ENCODE data around the gene GEMIN7.
"Not testable (repeated sequence)": the region's sequence is repeated elsewhere in the genome, so short reads cannot be mapped to it uniquely, and the experiment has no call there.

GEMIN7 gene

GRCh38 chr19:45091031-45091923 is 12.2 kb downstream of the GEMIN7 start:
- DNase-seq: peak; percentile 94

GRCh38 chr19:45092747-45093678 is 14.0 kb downstream of the GEMIN7 start, which contains the start of gene PPP1R37:
PPP1R37 (plus strand) TSS chr19:45093179; CDS start chr19:45093326, 147 bp downstream.
- DNase-seq: peak; percentile 92

GRCh38 chr19:45094137-45094536 is 15.1 kb downstream of the GEMIN7 start:
- no peak for DNase-seq

GRCh38 chr19:45094707-45095106 is 15.6 kb downstream of the GEMIN7 start:
- DNase-seq: no peak

- no peak for DNase-seq
Observed at GRCh38 chr19:45095496-45096413, 16.7 kb downstream of the GEMIN7 start.

- no peak for DNase-seq
Observed at GRCh38 chr19:45096700-45097099, 17.6 kb downstream of the GEMIN7 start.

GRCh38 chr19:45097450-45097775 is 18.4 kb downstream of the GEMIN7 start:
- no peak for DNase-seq

GRCh38 chr19:45097776-45098520 is 18.9 kb downstream of the GEMIN7 start:
- DNase-seq: no peak

- no peak for DNase-seq
Observed at GRCh38 chr19:45098521-45099466, 19.7 kb downstream of the GEMIN7 start.

- no peak for DNase-seq
Observed at GRCh38 chr19:45099467-45100191, 20.6 kb downstream of the GEMIN7 start.

- no peak for DNase-seq
Observed at GRCh38 chr19:45100201-45100600, 21.1 kb downstream of the GEMIN7 start.

GRCh38 chr19:45100846-45101252 is 21.8 kb downstream of the GEMIN7 start:
- no peak for DNase-seq

- DNase-seq: no peak
Observed at GRCh38 chr19:45101806-45102205, 22.7 kb downstream of the GEMIN7 start.

- no peak for DNase-seq
Observed at GRCh38 chr19:45102481-45102880, 23.4 kb downstream of the GEMIN7 start.

GRCh38 chr19:45103156-45103507 is 24.1 kb downstream of the GEMIN7 start:
- peak; percentile 31 for DNase-seq

GRCh38 chr19:45103508-45104319 is 24.7 kb downstream of the GEMIN7 start:
- no peak for DNase-seq

GRCh38 chr19:45104658-45105349 is 25.7 kb downstream of the GEMIN7 start:
- no peak for DNase-seq

GRCh38 chr19:45106363-45106762 is 27.3 kb downstream of the GEMIN7 start:
- DNase-seq: not testable (repeated sequence)
